ENCODE measurements around the gene TPPP. TPM values are rescaled to one million over a fixed set of nuclear protein-coding genes. Genes with fewer than 3 reads are reported as not detected.

TPPP gene
- total RNA-seq, 1 experiment from 2014 or later = 1.8 TPM

DNA sequence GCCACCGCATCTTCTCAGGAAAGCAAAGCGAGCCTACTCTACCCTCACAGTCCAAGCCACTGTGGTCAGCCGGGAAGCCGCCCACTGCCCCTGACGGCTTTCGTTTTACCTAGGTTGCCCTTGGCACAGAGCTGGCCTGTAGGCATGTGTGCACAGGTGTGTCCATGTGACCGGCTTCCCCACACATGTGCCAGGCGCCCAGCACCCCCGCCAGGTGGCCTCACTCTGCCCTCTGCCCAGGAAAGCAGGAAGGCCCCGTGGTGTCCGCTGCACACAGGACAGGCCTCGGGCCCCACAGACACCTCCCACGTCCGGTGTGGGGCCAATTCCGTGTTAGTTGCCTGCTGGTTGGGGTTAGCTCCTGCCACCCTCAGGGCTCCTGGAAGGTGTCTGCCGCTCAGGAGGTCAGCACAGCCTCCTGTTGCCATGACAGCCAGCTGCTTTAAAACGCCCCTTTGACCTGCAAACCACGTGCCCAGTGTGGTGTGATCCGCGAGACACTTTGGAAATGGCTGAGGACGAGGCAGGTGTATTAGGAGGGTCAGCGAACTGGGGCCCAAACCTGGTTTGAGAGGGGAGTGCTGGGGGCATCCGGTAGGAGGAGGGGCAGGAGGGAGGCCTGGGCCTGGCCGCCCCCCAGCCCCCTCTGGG is 28.7 kb downstream of the TPPP start:
- Mint-ChIP-seq H3K27ac (no peak overlapping the region), H3K4me1 (no peaks in the 10 kb centered on the region), H3K9me3 (no peaks in the 10 kb centered on the region), H3K4me3 (no peak overlapping the region), H3K27me3 (ENCODE audit: low read depth) (no peaks in the 10 kb centered on the region), H3K36me3 (peaks cover 24% of the 10 kb centered on the region)
- TF ChIP-seq TEAD4 (CRISPR knock-in tag; IDR thresholded peaks at IDR 0.05) (no peak), SMAD3 (CRISPR knock-in tag; IDR thresholded peaks at IDR 0.05; ENCODE audit: borderline replicate concordance) (no peak), PRRX2 (CRISPR knock-in tag; IDR thresholded peaks at IDR 0.05) (no peak), SMAD4 (CRISPR knock-in tag; IDR thresholded peaks at IDR 0.05) (no peak), FOXK1 (CRISPR knock-in tag; IDR thresholded peaks at IDR 0.05) (no peak), TEAD1 (CRISPR knock-in tag; IDR thresholded peaks at IDR 0.05) (no peak), ZNF138 (CRISPR knock-in tag; conservative IDR thresholded peaks at IDR 0.05) (no peak), ESRRA (CRISPR knock-in tag; IDR thresholded peaks at IDR 0.05; ENCODE audit: borderline replicate concordance) (no peak)
- TF ChIP-seq, protein P1, sequence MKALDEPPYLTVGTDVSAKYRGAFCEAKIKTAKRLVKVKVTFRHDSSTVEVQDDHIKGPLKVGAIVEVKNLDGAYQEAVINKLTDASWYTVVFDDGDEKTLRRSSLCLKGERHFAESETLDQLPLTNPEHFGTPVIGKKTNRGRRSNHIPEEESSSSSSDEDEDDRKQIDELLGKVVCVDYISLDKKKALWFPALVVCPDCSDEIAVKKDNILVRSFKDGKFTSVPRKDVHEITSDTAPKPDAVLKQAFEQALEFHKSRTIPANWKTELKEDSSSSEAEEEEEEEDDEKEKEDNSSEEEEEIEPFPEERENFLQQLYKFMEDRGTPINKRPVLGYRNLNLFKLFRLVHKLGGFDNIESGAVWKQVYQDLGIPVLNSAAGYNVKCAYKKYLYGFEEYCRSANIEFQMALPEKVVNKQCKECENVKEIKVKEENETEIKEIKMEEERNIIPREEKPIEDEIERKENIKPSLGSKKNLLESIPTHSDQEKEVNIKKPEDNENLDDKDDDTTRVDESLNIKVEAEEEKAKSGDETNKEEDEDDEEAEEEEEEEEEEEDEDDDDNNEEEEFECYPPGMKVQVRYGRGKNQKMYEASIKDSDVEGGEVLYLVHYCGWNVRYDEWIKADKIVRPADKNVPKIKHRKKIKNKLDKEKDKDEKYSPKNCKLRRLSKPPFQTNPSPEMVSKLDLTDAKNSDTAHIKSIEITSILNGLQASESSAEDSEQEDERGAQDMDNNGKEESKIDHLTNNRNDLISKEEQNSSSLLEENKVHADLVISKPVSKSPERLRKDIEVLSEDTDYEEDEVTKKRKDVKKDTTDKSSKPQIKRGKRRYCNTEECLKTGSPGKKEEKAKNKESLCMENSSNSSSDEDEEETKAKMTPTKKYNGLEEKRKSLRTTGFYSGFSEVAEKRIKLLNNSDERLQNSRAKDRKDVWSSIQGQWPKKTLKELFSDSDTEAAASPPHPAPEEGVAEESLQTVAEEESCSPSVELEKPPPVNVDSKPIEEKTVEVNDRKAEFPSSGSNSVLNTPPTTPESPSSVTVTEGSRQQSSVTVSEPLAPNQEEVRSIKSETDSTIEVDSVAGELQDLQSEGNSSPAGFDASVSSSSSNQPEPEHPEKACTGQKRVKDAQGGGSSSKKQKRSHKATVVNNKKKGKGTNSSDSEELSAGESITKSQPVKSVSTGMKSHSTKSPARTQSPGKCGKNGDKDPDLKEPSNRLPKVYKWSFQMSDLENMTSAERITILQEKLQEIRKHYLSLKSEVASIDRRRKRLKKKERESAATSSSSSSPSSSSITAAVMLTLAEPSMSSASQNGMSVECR (CRISPR knock-in tag; IDR thresholded peaks at IDR 0.05; ENCODE audit: borderline replicate concordance) = no peak
- TF ChIP-seq, protein P2, sequence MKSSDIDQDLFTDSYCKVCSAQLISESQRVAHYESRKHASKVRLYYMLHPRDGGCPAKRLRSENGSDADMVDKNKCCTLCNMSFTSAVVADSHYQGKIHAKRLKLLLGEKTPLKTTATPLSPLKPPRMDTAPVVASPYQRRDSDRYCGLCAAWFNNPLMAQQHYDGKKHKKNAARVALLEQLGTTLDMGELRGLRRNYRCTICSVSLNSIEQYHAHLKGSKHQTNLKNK (CRISPR knock-in tag; IDR thresholded peaks at IDR 0.05) = no peak
- TF ChIP-seq, protein P3, sequence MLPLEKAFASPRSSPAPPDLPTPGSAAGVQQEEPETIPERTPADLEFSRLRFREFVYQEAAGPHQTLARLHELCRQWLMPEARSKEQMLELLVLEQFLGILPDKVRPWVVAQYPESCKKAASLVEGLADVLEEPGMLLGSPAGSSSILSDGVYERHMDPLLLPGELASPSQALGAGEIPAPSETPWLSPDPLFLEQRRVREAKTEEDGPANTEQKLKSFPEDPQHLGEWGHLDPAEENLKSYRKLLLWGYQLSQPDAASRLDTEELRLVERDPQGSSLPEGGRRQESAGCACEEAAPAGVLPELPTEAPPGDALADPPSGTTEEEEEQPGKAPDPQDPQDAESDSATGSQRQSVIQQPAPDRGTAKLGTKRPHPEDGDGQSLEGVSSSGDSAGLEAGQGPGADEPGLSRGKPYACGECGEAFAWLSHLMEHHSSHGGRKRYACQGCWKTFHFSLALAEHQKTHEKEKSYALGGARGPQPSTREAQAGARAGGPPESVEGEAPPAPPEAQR (CRISPR knock-in tag; IDR thresholded peaks at IDR 0.05) = no peak
- TF ChIP-seq, protein P4, sequence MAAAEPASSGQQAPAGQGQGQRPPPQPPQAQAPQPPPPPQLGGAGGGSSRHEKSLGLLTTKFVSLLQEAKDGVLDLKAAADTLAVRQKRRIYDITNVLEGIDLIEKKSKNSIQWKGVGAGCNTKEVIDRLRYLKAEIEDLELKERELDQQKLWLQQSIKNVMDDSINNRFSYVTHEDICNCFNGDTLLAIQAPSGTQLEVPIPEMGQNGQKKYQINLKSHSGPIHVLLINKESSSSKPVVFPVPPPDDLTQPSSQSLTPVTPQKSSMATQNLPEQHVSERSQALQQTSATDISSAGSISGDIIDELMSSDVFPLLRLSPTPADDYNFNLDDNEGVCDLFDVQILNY (CRISPR knock-in tag; IDR thresholded peaks at IDR 0.05) = no peak
- no peak for ATAC-seq
- CTCF ChIA-PET = interaction anchor here (1.0 kb wide), 1 partner anchor 239 kb away, joined by 3 read pairs; no protein-coding TSS in a partner anchor
- no peak for DNase-seq (ENCODE audit: low spot score)
- POLR2A ChIA-PET = no interaction called here

DNA sequence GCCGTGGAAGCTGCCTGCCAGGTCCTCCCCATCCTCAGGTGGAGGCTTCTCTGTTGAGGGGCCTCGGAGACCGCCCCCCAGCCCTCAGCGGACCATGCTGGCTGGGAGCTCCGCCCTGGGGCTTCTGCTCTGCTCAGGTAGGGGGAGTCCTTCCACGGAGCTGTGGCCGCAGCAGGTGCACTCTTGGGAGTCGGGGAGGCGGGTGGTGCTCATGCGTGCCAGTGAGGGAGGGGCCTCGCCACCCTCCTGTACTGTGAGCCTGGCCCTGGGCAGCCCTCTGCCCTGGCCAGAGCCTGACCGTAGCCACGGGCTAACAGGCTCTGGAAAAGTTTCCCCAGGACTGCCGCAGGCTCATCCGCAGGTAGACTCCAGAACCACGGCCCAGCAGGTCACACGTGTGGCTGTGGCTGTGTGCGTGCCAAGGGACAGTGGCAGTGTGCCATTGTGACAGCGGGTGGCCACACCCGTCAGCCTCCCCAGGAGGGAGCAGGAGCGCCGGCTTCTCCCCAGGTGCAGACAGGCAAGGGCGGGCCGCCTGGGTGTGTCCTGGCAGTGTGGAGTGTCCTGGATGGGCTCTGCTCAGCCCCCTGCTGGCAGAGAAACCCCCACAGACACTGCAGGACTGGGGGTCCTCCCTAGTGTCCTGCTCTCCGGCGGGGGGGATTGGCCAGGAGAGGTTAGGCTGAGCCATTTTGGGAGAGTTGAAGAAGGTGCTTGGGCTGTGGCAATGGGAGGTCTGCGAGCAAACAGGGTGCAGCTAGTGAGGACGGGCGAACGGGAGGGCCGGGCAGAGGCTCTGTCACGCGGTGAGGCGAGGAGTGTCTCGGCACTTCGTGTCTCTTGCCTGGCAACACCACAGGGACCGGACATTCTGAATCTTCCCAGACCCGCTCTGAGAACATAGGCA is 29.5 kb downstream of the TPPP start:
- Mint-ChIP-seq H3K36me3 (peaks cover 32% of the 10 kb centered on the region), H3K9me3 (0 out of 2 replicates have a peak, but pooled peaks cover 3% of the 10 kb centered on the region), H3K4me1 (no peaks in the 10 kb centered on the region), H3K27ac (no peak overlapping the region), H3K27me3 (ENCODE audit: low read depth) (no peaks in the 10 kb centered on the region), H3K4me3 (no peak overlapping the region)
- ATAC-seq = no peak
- TF ChIP-seq, protein P5, sequence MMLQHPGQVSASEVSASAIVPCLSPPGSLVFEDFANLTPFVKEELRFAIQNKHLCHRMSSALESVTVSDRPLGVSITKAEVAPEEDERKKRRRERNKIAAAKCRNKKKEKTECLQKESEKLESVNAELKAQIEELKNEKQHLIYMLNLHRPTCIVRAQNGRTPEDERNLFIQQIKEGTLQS (CRISPR knock-in tag; conservative IDR thresholded peaks at IDR 0.05) = no peak
- TF ChIP-seq MYBL2 (CRISPR knock-in tag; IDR thresholded peaks at IDR 0.05) = no peak
- no peak for DNase-seq (ENCODE audit: low spot score)
- CTCF ChIA-PET = interaction anchor here (1.0 kb wide), 1 partner anchor 240 kb away, joined by 3 read pairs; no protein-coding TSS in a partner anchor
- POLR2A ChIA-PET = no interaction called here
